Pulmonary artery endothelial cell (primary cell): ENCODE measurements around the gene G6PC3. TPM values are rescaled to one million over a fixed set of nuclear protein-coding genes. Genes with fewer than 3 reads are reported as not detected.
"Not testable (repeated sequence)": the region's sequence is repeated elsewhere in the genome, so short reads cannot be mapped to it uniquely, and the experiment has no call there.

ENCODE experiments used
- DNase-seq: peaks from one replicate; pipeline ENCODE4 v3.0.0-alpha.2; 2011; ENCODE audit warnings: low read depth, low spot score
- total RNA-seq: library from RNA; depleted of rRNA; stranded (reverse); fragments of >200 nt; gene quantifications from 2 replicates; pipeline ENCODE4 v1.2.3, GENCODE V29; 2014

Gene G6PC3
- total RNA-seq, 1 donor from 2014 or later: 22.6 TPM

DNA sequence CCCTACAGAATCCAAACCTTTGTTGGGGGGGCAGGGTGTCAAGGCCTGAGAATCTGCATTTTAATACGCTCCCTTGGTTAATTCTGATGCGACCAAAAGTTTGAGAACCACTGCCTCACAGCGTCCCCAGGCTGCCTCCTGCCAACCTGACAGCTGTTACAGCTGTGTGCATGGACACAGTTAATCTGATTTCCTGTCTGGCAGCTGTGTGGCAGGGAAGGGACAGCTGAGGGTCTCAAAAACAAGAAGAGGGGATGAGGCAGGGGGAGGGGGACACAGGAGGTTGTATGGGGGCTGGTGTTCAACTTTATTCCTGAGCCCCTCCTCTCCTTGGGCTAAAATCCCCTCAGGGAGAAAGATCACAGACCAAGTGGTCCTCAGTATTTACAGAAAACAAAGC lies 35.4 kb downstream of the G6PC3 start:
- no peak for DNase-seq

GRCh38 chr17:44106801-44107200 lies 36.3 kb downstream of the G6PC3 start:
- no peak for DNase-seq

DNA sequence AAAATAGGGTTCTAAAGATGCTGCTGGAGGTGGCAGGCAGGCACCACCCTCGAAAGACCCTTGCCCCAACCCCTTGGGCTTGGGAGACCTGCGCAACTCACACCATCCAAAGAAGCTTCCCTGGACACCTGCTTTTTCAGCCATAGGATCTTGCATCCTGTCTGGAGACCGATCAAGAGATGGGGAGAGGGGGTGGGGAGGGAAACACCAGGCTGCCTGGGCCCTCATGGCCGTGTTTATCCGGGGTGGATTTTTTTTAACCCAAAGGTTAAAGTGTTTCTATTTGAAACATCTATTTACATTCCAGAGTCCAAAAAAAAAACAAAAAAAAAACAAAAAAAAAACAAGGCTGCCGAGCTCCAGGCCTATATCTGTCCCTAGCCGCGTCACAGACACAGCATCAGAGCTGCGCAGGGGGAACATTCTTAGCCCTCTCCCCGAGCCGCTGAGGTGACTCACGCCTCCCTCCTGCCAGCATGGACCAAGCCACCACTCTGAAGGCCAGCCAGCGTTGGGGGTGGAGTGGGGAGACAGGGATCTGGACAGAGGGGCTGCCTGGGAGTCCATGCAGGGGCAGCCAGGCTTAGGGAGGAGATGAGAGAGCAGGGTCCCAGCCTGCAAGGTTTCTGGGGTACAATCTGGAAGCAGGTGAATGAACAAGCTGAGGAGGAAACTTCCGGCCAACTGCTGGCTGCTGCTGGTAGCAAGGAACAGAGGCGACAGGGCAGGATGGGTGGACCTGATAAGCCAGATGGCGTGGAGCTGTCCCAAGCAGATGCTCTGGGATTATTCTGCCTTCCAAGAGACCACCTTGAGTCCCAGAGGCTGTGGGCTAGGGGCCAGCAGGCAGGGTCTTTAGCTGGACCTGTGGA lies 38.1 kb downstream of the G6PC3 start:
- no peak for DNase-seq

GRCh38 chr17:44109312-44109630 lies 38.7 kb downstream of the G6PC3 start:
- DNase-seq: no peak

- no peak for DNase-seq
Measured at GRCh38 chr17:44110011-44110686, 39.6 kb downstream of the G6PC3 start.

GRCh38 chr17:44110823-44111633 lies 40.5 kb downstream of the G6PC3 start:
- no peak for DNase-seq

- no peak for DNase-seq
Measured at GRCh38 chr17:44111777-44112176, 41.2 kb downstream of the G6PC3 start.

DNA sequence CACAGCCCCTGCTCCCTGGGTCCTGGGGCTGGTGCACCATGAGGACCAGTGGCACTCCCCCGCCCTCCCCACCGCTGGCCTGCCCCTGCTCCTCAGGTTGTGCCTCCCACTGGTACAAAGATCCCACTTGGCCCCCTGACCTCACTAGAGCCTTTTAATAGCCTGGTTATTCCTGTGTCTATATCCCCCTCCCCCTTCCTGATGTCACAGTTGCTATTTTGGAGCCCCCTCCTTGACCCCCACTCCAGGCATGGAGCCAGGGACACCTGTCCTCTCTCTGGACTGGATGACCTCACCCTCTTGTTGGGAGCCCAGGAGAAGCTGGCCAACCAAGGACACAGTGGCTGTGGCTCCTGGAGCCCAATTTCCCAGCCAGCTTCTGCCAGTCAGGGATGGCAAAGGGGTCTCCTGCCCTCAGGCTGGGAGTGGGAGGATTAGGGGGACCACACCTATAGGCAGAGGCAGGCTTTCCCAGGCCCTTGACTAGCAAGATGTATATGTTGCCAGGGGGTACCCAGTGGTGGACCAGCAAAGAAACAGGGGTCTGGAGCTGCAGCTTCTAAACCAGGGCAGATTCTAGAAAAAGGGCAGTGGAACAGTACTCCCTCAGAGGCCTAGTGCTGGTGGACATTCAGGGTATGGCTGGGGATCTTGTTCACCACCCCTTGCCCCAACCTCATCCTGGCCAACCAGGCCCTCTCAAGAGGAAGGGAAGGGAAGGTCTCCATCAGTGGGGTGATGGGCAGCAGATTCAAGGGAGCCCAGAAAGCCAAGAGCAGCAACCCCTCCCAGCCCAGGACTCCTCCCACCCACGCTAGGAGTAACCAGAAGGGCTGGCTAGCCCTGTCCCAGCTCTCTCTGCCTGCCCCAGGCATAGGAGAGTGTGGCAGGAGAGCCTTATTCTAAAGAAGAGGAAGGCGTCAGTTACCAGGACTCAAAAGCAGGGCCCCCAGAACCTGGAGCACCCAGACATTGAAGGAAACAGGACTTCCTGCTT lies 42.0 kb downstream of the G6PC3 start:
- DNase-seq: no peak

DNA sequence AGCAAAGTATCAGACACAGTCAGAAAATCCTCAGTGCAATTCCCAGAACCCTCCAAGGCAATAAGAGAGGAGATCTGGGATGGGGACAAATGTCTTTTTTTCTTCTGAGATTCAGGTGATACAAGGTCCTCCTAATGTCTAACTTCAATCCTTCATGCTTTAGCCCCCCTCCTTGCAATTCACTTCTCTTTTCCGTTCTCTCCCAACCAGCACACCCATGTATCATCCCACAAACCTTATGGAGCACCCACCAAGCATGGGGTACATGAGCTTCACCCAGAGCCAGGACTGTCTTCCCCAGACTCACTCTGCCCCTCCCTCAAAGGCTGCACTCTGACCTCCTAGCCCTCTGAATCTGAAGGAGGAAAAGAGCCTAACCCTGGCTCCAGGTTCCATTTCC lies 42.8 kb downstream of the G6PC3 start:
- no peak for DNase-seq

DNA sequence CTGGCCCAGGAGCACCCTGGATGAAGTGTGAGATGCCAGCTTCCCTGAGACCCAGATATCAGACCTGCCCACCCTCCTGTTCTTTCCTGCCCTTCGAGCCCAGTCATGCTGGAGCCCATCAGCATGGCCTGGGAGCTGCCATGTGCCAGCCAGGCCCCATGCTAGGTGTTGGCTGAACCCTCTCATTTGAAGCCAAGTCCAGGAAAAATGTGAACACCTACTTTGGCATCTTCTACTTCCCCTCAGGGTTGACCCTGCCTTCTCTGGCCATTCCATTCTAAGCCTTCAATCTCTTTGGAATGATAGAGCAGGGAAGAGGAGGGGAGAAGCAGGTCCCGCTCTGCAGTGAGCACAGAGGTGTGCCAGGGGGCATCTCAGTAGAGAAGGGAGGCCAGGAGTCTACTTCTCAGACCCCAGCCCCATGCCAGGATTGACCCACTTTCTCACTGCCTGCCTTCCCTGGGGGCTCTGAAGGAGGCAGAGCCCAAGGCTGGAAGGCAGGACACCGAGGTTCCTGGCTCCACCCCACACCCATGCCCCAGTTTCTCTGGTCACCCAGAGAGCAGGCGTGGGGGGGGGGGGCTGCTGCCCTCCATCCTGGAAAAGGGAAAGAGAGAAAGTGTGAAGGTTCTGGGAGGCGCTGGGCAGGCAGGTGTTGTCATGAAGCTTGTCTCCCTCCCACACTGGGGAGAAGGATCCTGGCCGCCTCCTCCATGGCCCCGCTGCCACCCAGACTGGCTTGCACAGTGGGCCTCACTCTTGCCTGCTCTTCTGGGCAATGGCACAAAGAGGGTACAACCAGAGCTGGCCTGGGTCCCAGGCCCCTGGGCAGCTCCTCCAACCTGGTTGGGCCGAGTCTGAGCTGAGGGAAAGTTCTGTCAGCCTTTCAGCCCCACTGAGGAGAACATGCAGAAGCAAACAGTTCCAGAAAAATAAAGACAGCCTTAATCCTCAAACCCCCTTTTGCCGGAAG lies 43.6 kb downstream of the G6PC3 start:
- DNase-seq: no peak

GRCh38 chr17:44115585-44116415 lies 45.3 kb downstream of the G6PC3 start:
- no peak for DNase-seq

- no peak for DNase-seq
Measured at GRCh38 chr17:44117351-44117750, 46.8 kb downstream of the G6PC3 start.

DNA sequence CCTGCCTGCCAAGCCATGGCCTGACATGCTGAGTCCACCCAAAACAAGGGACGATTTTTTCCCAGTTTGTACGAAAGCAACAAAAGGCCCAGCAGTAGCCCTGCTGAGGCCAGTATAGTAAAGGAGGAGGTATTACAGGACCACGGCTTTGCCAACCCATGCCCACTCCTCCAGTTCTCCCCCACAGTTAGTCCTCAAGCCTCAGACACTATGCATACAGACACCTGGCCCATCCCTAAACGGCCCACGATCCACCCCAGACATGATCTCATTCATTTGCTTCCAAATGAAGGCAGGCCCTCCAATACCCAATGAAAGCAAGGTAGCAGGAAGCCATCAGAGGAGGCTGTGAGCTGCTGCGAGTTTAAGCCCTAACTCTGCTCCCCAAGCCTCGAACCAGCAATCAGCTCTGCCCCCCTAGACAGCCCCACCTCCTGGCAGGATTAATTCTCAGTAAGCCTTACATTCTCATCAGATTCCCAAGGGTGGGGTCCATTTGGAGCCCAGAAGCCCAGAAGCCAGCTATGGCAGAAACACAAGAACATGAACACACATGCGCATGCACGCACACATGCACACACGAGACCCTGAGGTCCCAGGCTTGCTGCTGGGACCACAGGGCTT lies 48.0 kb downstream of the G6PC3 start:
- no peak for DNase-seq

GRCh38 chr17:44119062-44119461 lies 48.5 kb downstream of the G6PC3 start:
- DNase-seq: no peak

- no peak for DNase-seq
Measured at GRCh38 chr17:44119798-44120197, 49.3 kb downstream of the G6PC3 start.

DNA sequence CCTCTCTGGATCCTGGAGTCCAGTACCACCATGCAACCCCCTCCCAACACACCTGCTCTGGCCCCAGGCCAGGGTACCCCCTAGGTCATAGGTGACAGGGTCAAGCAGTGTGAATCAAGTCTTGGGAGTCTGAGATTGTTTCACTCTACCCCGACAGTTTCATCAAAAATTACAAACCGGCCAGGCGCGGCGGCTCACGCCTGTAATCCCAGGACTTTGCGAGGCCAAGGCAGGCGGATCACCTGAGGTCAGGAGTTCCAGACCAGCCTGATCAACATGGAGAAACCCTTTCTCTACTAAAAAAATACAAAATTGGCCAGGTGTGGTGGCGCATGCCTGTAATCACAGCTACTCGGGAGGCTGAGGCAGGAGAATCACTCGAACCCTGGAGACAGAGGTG lies 49.7 kb downstream of the G6PC3 start:
- not testable (repeated sequence) for DNase-seq

- DNase-seq: no peak
Measured at GRCh38 chr17:44120851-44121605, 50.5 kb downstream of the G6PC3 start.
